Ishikawa (cell line): ENCODE data around the gene ASTN2.

Experiments
- CEBPB ChIP-seq: IDR thresholded peaks from 2 replicates; pipeline ENCODE4 v1.6.1; 2012
- EGR1 ChIP-seq: IDR thresholded peaks from 2 replicates; pipeline ENCODE4 v1.6.1; 2012
- EP300 ChIP-seq: IDR thresholded peaks from 2 replicates; pipeline ENCODE4 v1.6.1; 2012; ENCODE audit warnings: borderline replicate concordance
- FOXM1 ChIP-seq: IDR thresholded peaks from 2 replicates; pipeline ENCODE4 v1.6.1; 2012; ENCODE audit warnings: low read depth, borderline replicate concordance
- RAD21 ChIP-seq: IDR thresholded peaks from 2 replicates; pipeline ENCODE4 v1.6.1; 2012; ENCODE audit warnings: low read depth
- TAF1 ChIP-seq: IDR thresholded peaks from 2 replicates; pipeline ENCODE4 v1.6.1; 2012; ENCODE audit warnings: low read depth, mild to moderate bottlenecking
- TEAD4 ChIP-seq: IDR thresholded peaks from 2 replicates; pipeline ENCODE4 v1.6.1; 2012
- YY1 ChIP-seq: IDR thresholded peaks from 2 replicates; pipeline ENCODE4 v1.6.1; 2012; ENCODE audit warnings: low read depth
- ZBTB7A ChIP-seq: IDR thresholded peaks from 2 replicates; pipeline ENCODE4 v1.6.1; 2012; ENCODE audit warnings: low read depth
- TF ChIP-seq, protein P1 (sequence below): IDR thresholded peaks from 2 replicates; pipeline ENCODE4 v1.6.1; 2012
- TF ChIP-seq, protein P2 (sequence below): IDR thresholded peaks from 2 replicates; pipeline ENCODE4 v1.6.1; 2012; ENCODE audit warnings: low read depth, mild to moderate bottlenecking

DNA sequence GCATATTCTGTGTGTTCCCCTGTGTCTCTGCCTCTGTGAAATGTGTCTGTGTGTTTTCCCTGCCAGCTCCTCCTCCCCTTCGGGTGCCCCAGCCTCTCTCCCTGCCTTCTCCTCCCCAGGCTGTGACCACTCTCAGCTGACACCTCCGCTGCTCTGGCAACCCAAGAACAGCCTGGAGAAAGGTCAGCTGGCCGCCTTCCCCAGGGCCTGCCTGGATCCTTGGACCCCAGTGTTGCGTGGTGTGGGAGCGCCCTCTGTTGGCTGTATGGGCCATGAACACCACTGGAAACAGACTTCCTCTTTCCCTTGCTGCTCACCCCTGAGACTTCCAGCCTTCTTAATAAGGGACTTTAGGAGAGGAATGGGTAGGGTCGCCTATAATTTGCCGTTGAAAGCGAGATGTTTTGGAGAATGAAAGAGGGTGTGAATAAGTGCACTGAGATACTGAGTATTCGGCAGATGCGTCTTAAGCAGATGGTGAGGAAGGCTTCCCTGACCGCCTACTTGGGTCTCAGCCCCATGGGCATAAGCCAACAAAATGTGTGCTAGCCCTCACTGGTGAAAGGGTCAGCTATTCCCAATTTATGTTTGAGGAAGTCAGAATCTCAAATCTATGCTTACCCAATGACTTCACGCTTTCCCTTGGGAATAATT lies 842.6 kb downstream of the ASTN2 start:
- TF ChIP-seq RAD21 (peak; percentile 92), YY1 (no peak), EGR1 (no peak), TEAD4 (no peak), EP300 (no peak), FOXM1 (no peak), ZBTB7A (no peak), TAF1 (no peak), CEBPB (no peak)
- TF ChIP-seq, protein P1, sequence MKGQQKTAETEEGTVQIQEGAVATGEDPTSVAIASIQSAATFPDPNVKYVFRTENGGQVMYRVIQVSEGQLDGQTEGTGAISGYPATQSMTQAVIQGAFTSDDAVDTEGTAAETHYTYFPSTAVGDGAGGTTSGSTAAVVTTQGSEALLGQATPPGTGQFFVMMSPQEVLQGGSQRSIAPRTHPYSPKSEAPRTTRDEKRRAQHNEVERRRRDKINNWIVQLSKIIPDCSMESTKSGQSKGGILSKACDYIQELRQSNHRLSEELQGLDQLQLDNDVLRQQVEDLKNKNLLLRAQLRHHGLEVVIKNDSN, result no peak
- TF ChIP-seq, protein P2, sequence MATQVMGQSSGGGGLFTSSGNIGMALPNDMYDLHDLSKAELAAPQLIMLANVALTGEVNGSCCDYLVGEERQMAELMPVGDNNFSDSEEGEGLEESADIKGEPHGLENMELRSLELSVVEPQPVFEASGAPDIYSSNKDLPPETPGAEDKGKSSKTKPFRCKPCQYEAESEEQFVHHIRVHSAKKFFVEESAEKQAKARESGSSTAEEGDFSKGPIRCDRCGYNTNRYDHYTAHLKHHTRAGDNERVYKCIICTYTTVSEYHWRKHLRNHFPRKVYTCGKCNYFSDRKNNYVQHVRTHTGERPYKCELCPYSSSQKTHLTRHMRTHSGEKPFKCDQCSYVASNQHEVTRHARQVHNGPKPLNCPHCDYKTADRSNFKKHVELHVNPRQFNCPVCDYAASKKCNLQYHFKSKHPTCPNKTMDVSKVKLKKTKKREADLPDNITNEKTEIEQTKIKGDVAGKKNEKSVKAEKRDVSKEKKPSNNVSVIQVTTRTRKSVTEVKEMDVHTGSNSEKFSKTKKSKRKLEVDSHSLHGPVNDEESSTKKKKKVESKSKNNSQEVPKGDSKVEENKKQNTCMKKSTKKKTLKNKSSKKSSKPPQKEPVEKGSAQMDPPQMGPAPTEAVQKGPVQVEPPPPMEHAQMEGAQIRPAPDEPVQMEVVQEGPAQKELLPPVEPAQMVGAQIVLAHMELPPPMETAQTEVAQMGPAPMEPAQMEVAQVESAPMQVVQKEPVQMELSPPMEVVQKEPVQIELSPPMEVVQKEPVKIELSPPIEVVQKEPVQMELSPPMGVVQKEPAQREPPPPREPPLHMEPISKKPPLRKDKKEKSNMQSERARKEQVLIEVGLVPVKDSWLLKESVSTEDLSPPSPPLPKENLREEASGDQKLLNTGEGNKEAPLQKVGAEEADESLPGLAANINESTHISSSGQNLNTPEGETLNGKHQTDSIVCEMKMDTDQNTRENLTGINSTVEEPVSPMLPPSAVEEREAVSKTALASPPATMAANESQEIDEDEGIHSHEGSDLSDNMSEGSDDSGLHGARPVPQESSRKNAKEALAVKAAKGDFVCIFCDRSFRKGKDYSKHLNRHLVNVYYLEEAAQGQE, result no peak
